Memory B cell (primary cell): ENCODE measurements around the gene PEX14.

Experiments
- ATAC-seq: fragments of 150-1000 bp; cut with Tn5 transposase; 2 replicates; pipeline ENCODE4 v1.10.0; 2021; ENCODE audit warnings: low read depth, mild to moderate bottlenecking, moderate library complexity
- DNase-seq, 2 donors: peaks; one replicate each; pipeline ENCODE4 v3.0.0; 2022; ENCODE audit warnings: low spot score in 2 of 2
- H3K27ac Mint-ChIP-seq: one replicate; pipeline ENCODE4 v1.8.0; 2022; ENCODE audit warnings: mild to moderate bottlenecking, moderate library complexity, mixed read lengths
- H3K27me3 Mint-ChIP-seq: one replicate; pipeline ENCODE4 v1.8.0; 2022; ENCODE audit warnings: mixed read lengths
- H3K36me3 Mint-ChIP-seq: one replicate; pipeline ENCODE4 v1.8.0; 2022; ENCODE audit warnings: mild to moderate bottlenecking, mixed read lengths
- H3K4me1 Mint-ChIP-seq: one replicate; pipeline ENCODE4 v1.8.0; 2022; ENCODE audit warnings: mixed read lengths
- H3K4me3 Mint-ChIP-seq: one replicate; pipeline ENCODE4 v1.8.0; 2022; ENCODE audit warnings: mild to moderate bottlenecking, moderate library complexity, mixed read lengths
- H3K9me3 Mint-ChIP-seq: one replicate; pipeline ENCODE4 v1.8.0; 2022; ENCODE audit warnings: mixed read lengths

Gene PEX14

GRCh38 chr1:10528066-10529014 is 53.6 kb downstream of the PEX14 start:
- Mint-ChIP-seq H3K9me3 (no peaks in the 10 kb centered on the region), H3K4me1 (peaks cover 7% of the 10 kb centered on the region), H3K27me3 (no peaks in the 10 kb centered on the region), H3K36me3 (peaks cover 2% of the 10 kb centered on the region), H3K4me3 (no peak overlapping the region), H3K27ac (no peak overlapping the region)
- DNase-seq (no peak), ATAC-seq (no peak)

- peaks cover 7% of the 10 kb centered on the region for H3K4me1 Mint-ChIP-seq
Observed at GRCh38 chr1:10529091-10529490, 54.3 kb downstream of the PEX14 start.

GRCh38 chr1:10529765-10530164 is 55.0 kb downstream of the PEX14 start:
- Mint-ChIP-seq H3K36me3 (no peaks in the 10 kb centered on the region), H3K4me3 (no peak overlapping the region), H3K4me1 (peaks cover 10% of the 10 kb centered on the region), H3K27me3 (no peaks in the 10 kb centered on the region), H3K9me3 (no peaks in the 10 kb centered on the region), H3K27ac (no peak overlapping the region)
- no peak for ATAC-seq
- DNase-seq: no peak

More at GRCh38 chr1:10529091-10529490, 54.3 kb downstream of the PEX14 start:
- Mint-ChIP-seq H3K27me3 (no peaks in the 10 kb centered on the region), H3K27ac (no peak overlapping the region), H3K4me3 (no peak overlapping the region), H3K9me3 (no peaks in the 10 kb centered on the region), H3K36me3 (peaks cover under 1% of the 10 kb centered on the region)
- DNase-seq: no peak
- no peak for ATAC-seq

- Mint-ChIP-seq H3K27ac (no peak overlapping the region), H3K9me3 (no peaks in the 10 kb centered on the region), H3K27me3 (no peaks in the 10 kb centered on the region), H3K4me3 (no peak overlapping the region), H3K4me1 (peaks cover 10% of the 10 kb centered on the region), H3K36me3 (peaks cover under 1% of the 10 kb centered on the region)
- DNase-seq (no peak), ATAC-seq (no peak)
Observed at GRCh38 chr1:10530281-10530740, 55.6 kb downstream of the PEX14 start.

GRCh38 chr1:10530756-10531495 is 56.2 kb downstream of the PEX14 start:
- Mint-ChIP-seq H3K27me3 (no peaks in the 10 kb centered on the region), H3K4me3 (no peak overlapping the region), H3K4me1 (peaks cover 10% of the 10 kb centered on the region), H3K9me3 (no peaks in the 10 kb centered on the region), H3K27ac (no peak overlapping the region), H3K36me3 (peaks cover 5% of the 10 kb centered on the region)
- DNase-seq (no peak), ATAC-seq (no peak)

GRCh38 chr1:10532362-10532761 is 57.6 kb downstream of the PEX14 start:
- DNase-seq (no peak), ATAC-seq (no peak)
- Mint-ChIP-seq H3K9me3 (no peaks in the 10 kb centered on the region), H3K36me3 (peaks cover 10% of the 10 kb centered on the region), H3K27ac (no peak overlapping the region), H3K27me3 (no peaks in the 10 kb centered on the region), H3K4me1 (peaks cover 10% of the 10 kb centered on the region), H3K4me3 (no peak overlapping the region)

GRCh38 chr1:10534519-10534918 is 59.8 kb downstream of the PEX14 start:
- Mint-ChIP-seq H3K27ac (no peak overlapping the region), H3K4me3 (no peak overlapping the region), H3K9me3 (no peaks in the 10 kb centered on the region), H3K4me1 (peaks cover 8% of the 10 kb centered on the region), H3K27me3 (no peaks in the 10 kb centered on the region), H3K36me3 (peaks cover 19% of the 10 kb centered on the region)
- ATAC-seq (no peak), DNase-seq (no peak)

GRCh38 chr1:10536133-10536770 is 61.5 kb downstream of the PEX14 start:
- Mint-ChIP-seq H3K9me3 (no peaks in the 10 kb centered on the region), H3K4me3 (no peak overlapping the region), H3K36me3 (peaks cover 22% of the 10 kb centered on the region), H3K27me3 (no peaks in the 10 kb centered on the region), H3K4me1 (peaks cover 6% of the 10 kb centered on the region), H3K27ac (no peak overlapping the region)
- no peak for ATAC-seq
- no peak for DNase-seq

- Mint-ChIP-seq H3K9me3 (no peaks in the 10 kb centered on the region), H3K4me1 (peaks cover 6% of the 10 kb centered on the region), H3K4me3 (no peak overlapping the region), H3K27ac (no peak overlapping the region), H3K36me3 (peaks cover 31% of the 10 kb centered on the region), H3K27me3 (no peaks in the 10 kb centered on the region)
- DNase-seq (no peak), ATAC-seq (no peak)
Observed at GRCh38 chr1:10537082-10537766, 62.5 kb downstream of the PEX14 start.

GRCh38 chr1:10538646-10539355 is 64.1 kb downstream of the PEX14 start:
- ATAC-seq: no peak
- no peaks in the 10 kb centered on the region for H3K27me3 Mint-ChIP-seq
- peaks cover 3% of the 10 kb centered on the region for H3K4me1 Mint-ChIP-seq
- H3K9me3 Mint-ChIP-seq: no peaks in the 10 kb centered on the region
- H3K4me3 Mint-ChIP-seq: no peak overlapping the region
- H3K27ac Mint-ChIP-seq: no peak overlapping the region
- peaks cover 36% of the 10 kb centered on the region for H3K36me3 Mint-ChIP-seq
- DNase-seq: no peak

- Mint-ChIP-seq H3K4me1 (no peaks in the 10 kb centered on the region), H3K36me3 (peaks cover 36% of the 10 kb centered on the region), H3K27me3 (no peaks in the 10 kb centered on the region), H3K27ac (no peak overlapping the region), H3K4me3 (no peak overlapping the region), H3K9me3 (no peaks in the 10 kb centered on the region)
- DNase-seq (no peak), ATAC-seq (no peak)
Observed at GRCh38 chr1:10539411-10540043, 64.8 kb downstream of the PEX14 start.

GRCh38 chr1:10540277-10541005 is 65.7 kb downstream of the PEX14 start:
- H3K4me3 Mint-ChIP-seq: no peak overlapping the region
- H3K4me1 Mint-ChIP-seq: no peaks in the 10 kb centered on the region
- H3K9me3 Mint-ChIP-seq: no peaks in the 10 kb centered on the region
- H3K36me3 Mint-ChIP-seq: peaks cover 37% of the 10 kb centered on the region
- no peak for ATAC-seq
- H3K27me3 Mint-ChIP-seq: no peaks in the 10 kb centered on the region
- DNase-seq: no peak
- no peak overlapping the region for H3K27ac Mint-ChIP-seq
